ENCODE measurements around the gene PCDH1. TPM values are rescaled to one million over a fixed set of nuclear protein-coding genes. Genes with fewer than 3 reads are reported as not detected.

The PCDH1 gene
- total RNA-seq, 1 experiment from 2014 or later = 9.9 TPM

GRCh38 chr5:141858079-141858765, 20.0 kb downstream of the PCDH1 start:
- Mint-ChIP-seq H3K4me1 (ENCODE audit: insufficient read depth, unreplicated experiment) (no peaks in the 10 kb centered on the region), H3K27ac (ENCODE audit: low read depth, unreplicated experiment) (no peak overlapping the region), H3K4me3 (ENCODE audit: unreplicated experiment) (no peak overlapping the region), H3K9me3 (ENCODE audit: unreplicated experiment) (no peaks in the 10 kb centered on the region), H3K27me3 (ENCODE audit: insufficient read depth, unreplicated experiment) (no peaks in the 10 kb centered on the region), H3K36me3 (ENCODE audit: insufficient read depth, unreplicated experiment) (no peaks in the 10 kb centered on the region)
- no peak for TF ChIP-seq CTCF (IDR thresholded peaks at IDR 0.05; ENCODE audit: unreplicated experiment)
- BruUV-seq (replicated peaks) = no TSS peak
- POLR2A ChIA-PET = interaction anchor here (0.7 kb wide), 1 partner anchor 251 kb away, joined by 3 read pairs; no protein-coding TSS in a partner anchor
- CTCF ChIA-PET = interaction anchor here (0.7 kb wide), 1 partner anchor 191 kb away, joined by 4 read pairs; no protein-coding TSS in a partner anchor
- intact Hi-C loops (cut with micrococcal nuclease) = no loop called here
- no peak for DNase-seq (ENCODE audit: unreplicated experiment)

GRCh38 chr5:141857226-141857625, 21.0 kb downstream of the PCDH1 start:
- Mint-ChIP-seq H3K4me1 (ENCODE audit: insufficient read depth, unreplicated experiment) (no peaks in the 10 kb centered on the region), H3K4me3 (ENCODE audit: unreplicated experiment) (no peak overlapping the region), H3K27ac (ENCODE audit: low read depth, unreplicated experiment) (no peak overlapping the region), H3K9me3 (ENCODE audit: unreplicated experiment) (no peaks in the 10 kb centered on the region), H3K36me3 (ENCODE audit: insufficient read depth, unreplicated experiment) (no peaks in the 10 kb centered on the region), H3K27me3 (ENCODE audit: insufficient read depth, unreplicated experiment) (no peaks in the 10 kb centered on the region)
- no TSS peak for BruUV-seq (replicated peaks)
- no peak for TF ChIP-seq CTCF (IDR thresholded peaks at IDR 0.05; ENCODE audit: unreplicated experiment)
- DNase-seq (ENCODE audit: unreplicated experiment) = no peak
- ChIA-PET CTCF (no interaction called here), POLR2A (no interaction called here)
- intact Hi-C loops (cut with micrococcal nuclease) = no loop called here

- POLR2A ChIA-PET = no interaction called here
- no TSS peak for BruUV-seq (replicated peaks)
- H3K36me3 Mint-ChIP-seq (ENCODE audit: insufficient read depth, unreplicated experiment) = no peaks in the 10 kb centered on the region
Measured at GRCh38 chr5:141856037-141856790, 22.0 kb downstream of the PCDH1 start.

More at GRCh38 chr5:141856037-141856790, 22.0 kb downstream of the PCDH1 start:
- intact Hi-C loops (cut with micrococcal nuclease) = no loop called here
- no peaks in the 10 kb centered on the region for H3K9me3 Mint-ChIP-seq (ENCODE audit: unreplicated experiment)
- no peak overlapping the region for H3K27ac Mint-ChIP-seq (ENCODE audit: low read depth, unreplicated experiment)
- no peaks in the 10 kb centered on the region for H3K4me1 Mint-ChIP-seq (ENCODE audit: insufficient read depth, unreplicated experiment)
- H3K27me3 Mint-ChIP-seq (ENCODE audit: insufficient read depth, unreplicated experiment) = no peaks in the 10 kb centered on the region
- no peak overlapping the region for H3K4me3 Mint-ChIP-seq (ENCODE audit: unreplicated experiment)
- CTCF ChIA-PET = no interaction called here
- TF ChIP-seq CTCF (IDR thresholded peaks at IDR 0.05; ENCODE audit: unreplicated experiment) = no peak
- no peak for DNase-seq (ENCODE audit: unreplicated experiment)

Data from MCF 10A (cell line).